Stimulated activated CD4-positive, alpha-beta T cell treated with anti-CD3 and anti-CD28 coated beads, Interleukin-15, amount 100 ng/mL, for 1 hour (primary cell): ENCODE data around the gene VMP1.
A peak's percentile ranks its signal among the peaks of the same experiment; 100 is the strongest.
"Not testable (repeated sequence)": the region's sequence is repeated elsewhere in the genome, so short reads cannot be mapped to it uniquely, and the experiment has no call there.

Experiments
- DNase-seq, 2 donors: peaks; one replicate each; pipeline ENCODE4 v3.0.0-alpha.2; 2020; ENCODE audit warnings: low read depth in 1 of 2, low spot score in 1 of 2

VMP1 gene

DNA sequence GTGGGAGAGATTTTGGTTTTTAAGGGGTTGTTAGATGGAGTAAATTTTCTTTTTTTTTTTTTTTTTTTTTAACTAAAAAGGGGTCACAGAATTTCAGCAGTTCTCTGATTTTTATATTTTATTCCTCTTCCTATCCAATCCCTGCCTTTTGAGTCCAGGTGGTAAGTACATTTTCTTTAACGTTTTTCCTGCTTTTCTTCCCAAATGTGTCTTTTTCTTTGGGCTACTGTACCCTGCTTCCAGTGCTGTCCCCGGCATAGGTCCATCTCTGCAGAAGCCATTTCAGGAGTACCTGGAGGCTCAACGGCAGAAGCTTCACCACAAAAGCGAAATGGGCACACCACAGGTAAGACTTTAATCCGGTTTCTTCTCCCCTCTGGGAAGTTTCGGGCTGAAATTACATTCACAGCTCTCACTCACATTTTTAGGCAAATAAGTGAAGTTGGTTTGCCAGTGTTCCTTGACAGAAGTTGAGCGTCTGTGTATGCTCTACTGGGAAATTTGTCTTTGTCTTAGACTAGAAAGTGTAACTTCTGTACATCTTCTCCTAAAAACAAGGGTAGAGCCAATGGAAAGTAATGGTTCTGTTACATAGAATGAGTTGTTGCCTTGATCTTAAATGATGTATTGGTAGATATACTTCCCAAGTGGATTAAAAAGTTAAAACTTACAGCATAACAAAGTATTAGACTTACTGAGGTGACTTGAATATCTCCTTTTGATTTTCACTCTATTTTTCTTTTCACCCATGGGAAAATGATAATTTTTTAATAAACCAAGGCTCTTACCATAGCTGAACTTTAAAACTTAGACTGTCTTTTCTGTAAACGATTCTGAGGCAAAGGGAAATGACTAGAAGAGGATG lies 130.8 kb downstream of the VMP1 start:
- no peak for DNase-seq

DNA sequence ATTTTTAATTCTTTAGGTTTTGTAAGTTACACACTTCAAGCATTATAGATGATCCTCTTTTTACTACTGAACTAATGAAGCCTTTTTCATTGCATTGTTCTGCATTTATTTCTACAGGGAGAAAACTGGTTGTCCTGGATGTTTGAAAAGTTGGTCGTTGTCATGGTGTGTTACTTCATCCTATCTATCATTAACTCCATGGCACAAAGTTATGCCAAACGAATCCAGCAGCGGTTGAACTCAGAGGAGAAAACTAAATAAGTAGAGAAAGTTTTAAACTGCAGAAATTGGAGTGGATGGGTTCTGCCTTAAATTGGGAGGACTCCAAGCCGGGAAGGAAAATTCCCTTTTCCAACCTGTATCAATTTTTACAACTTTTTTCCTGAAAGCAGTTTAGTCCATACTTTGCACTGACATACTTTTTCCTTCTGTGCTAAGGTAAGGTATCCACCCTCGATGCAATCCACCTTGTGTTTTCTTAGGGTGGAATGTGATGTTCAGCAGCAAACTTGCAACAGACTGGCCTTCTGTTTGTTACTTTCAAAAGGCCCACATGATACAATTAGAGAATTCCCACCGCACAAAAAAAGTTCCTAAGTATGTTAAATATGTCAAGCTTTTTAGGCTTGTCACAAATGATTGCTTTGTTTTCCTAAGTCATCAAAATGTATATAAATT lies 132.3 kb downstream of the VMP1 start:
- DNase-seq, result no peak

DNA sequence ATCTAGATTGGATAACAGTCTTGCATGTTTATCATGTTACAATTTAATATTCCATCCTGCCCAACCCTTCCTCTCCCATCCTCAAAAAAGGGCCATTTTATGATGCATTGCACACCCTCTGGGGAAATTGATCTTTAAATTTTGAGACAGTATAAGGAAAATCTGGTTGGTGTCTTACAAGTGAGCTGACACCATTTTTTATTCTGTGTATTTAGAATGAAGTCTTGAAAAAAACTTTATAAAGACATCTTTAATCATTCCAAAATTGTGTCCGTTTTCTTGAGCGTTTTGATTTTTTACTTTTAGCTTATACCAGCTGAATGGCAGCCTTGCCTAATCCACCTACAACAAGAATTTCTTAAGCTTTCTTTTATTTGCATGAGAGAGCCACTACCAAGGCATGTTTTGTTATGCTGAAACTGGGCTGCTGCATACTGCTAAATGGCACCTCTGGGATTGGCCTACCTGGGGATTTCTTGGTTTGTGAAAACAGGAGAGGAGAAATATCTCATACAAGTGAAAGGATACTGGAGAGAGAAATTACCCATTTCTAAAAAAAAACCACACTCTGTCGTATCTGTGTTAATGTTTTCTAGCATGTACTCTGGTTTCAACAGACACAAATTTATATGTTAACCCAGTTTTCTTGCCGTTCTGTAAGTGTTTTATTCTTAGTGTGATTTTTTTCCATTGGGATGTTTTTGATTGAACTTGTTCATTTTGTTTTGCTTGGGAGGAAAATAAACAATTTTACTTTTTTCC lies 133.1 kb downstream of the VMP1 start:
- DNase-seq, result no peak

DNA sequence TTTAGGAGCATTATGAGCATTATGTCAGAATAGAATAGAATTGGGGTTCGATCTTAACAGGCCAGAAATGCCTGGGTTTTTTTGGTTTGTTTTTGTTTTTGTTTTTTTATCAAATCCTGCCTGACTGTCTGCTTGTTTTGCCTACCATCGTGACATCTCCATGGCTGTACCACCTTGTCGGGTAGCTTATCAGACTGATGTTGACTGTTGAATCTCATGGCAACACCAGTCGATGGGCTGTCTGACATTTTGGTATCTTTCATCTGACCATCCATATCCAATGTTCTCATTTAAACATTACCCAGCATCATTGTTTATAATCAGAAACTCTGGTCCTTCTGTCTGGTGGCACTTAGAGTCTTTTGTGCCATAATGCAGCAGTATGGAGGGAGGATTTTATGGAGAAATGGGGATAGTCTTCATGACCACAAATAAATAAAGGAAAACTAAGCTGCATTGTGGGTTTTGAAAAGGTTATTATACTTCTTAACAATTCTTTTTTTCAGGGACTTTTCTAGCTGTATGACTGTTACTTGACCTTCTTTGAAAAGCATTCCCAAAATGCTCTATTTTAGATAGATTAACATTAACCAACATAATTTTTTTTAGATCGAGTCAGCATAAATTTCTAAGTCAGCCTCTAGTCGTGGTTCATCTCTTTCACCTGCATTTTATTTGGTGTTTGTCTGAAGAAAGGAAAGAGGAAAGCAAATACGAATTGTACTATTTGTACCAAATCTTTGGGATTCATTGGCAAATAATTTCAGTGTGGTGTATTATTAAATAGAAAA lies 133.8 kb downstream of the VMP1 start:
- DNase-seq, result not testable (repeated sequence)

DNA sequence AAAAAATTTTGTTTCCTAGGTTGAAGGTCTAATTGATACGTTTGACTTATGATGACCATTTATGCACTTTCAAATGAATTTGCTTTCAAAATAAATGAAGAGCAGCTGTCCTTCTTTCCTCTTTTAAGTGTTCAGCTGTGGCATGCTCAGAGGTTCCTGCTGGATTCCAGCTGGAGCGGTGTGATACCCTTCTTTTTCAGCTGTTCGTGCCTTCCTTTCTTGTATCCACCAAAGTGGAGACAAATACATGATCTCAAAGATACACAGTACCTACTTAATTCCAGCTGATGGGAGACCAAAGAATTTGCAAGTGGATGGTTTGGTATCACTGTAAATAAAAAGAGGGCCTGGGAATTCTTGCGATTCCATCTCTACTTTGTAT lies 134.4 kb downstream of the VMP1 start:
- not testable (repeated sequence) for DNase-seq

DNA sequence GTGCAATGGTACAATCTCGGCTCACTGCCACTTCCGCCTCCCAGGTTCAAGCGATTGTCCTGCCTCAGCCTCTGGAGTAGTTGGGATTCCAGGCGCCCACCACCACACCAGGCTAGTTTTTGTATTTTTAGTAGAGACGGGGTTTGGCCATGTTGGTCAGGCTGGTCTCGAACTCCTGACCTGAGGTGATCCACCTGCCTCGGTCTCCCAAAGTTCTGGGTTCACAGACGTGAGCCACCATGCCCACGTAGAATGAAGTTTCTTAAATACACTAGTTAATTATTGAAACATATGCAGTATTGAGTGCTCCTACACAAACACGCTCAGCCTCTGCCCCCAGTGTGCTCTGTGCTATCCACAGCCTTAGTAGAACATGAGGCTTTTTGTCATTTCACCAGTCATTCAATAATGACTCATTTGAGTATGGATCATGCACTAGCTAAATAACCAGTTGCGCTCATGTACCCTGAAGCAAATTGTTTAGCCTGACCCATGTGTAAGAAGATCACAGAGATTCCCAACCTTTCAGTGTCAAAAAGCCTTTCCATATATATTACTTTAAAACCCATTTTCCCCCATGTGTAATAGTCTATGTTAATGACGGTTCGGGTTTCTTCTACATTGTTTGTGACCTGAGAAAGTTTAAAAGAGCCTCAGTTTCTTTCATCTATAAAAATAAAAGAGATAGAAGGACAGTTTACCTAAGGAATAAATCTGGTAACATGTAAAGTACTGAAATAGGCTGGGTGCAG lies 135.6 kb downstream of the VMP1 start:
- DNase-seq, result peak; percentile 43 to 50

DNA sequence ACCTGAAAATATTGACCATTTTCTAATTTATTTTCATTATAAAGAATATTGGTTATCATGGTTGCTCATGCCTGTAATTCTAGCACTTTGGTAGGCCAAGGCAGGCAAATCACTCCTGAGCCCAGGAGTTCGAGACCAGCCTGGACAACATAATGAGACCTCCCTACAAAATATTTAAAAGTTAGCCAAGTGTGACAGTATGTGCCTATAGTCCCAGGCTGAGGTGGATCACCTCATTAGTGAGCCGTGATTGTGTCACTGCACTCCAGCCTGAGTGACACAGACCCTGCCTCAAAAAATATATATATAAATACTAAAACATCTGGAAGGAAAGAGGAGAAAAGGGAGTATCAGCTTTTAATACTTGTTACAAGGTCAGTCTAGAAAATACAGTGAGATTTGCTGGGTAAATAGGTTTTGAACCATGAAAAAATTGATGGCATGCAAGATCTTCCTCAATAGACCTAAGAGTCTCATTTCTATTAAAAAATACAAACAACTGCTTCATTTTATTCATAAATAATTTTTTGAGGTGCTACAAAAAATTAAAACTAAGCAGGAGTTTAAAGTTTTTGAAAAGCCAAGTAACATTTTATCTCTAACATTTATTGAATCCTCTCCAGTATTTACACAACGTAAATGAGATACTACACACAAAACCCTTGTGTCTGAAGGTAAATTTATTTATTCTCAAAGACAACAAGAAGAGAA lies 137.6 kb downstream of the VMP1 start:
- no peak for DNase-seq

DNA sequence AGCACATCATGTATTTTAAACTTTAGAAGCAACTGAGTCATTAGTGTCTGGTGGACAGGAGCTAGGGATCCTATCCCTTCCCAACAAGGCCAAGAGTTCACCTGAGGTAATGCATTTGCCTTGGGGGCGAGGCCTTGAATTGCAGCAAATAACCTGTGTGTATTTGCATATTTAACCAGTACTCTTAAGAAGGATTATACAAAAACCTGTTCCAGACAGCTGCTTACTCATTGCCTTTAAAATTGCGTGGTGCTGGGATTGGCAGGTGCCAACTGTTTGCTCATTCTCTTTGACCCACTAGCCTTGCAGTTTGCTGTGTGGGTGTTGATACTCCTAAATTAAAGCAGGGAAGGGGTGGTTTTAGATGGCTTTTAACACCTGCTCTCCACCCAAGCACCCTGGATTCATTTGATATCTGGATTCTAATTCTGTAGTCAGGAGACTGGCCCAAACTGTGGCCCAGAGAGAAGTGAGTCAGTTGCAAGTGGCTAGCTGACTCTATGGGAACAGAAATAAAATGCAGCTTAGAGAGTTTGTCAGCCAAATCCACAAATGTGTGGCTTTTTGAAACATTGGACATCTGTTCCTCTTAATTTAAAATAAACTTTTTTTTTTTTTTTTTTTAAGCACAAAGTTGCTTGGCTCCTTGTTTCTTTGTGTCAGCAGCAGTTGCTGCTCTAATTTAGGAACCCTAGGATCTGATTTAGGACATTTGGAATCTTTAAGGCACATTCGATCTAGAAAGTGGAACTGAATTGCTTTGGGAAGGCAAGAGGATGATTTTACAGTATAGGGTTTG lies 138.3 kb downstream of the VMP1 start:
- DNase-seq, result no peak

DNA sequence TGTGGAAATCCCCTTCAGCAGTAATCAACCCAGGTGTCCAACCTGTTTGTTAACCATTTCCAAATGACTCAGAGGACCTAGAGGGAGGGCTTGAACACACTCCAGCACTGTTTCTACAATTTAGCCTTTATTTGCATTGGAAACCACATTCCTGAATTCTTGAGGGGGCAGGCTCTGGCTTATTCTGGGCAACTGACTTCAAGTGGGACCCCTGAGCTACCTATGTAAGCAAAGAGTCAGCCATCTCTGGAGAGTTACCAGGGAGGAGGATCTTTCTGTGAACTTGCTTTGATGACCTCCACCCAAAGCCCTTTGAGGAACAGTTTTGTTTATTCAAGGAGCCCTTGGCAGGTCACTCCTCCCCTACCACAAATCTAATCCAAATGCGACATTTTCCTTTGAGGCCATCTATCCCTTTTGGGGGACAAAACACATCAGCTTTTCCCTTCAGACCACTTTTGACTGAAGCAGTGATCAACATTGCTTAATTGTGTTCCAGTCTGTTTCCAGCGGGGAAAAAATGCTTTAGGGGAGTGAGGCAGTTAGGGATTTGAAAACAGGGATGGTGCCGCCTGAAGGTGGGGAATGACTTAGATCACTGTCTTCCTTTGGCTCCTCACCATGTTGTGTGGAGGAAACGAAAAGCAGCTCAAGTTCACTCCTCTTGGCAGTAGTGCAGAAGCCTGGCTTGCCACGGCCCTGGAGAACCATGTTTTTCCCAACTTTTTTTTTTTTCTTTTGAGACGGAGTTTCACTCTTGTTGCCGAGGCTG lies 139.1 kb downstream of the VMP1 start:
- no peak for DNase-seq

DNA sequence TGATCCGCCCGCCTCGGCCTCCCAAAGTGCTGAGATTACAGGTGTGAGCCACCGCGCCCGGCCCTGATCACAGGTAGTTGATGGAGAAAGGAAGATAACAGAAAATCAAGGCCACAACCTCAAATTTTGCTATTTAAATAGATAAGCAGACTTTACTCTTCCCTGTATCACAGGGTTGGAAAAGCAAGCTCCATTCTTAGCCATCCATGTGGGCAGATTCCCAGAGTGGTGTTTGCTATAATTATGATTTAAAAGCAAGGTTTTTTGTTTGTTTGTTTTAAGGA lies 140.9 kb downstream of the VMP1 start:
- no peak for DNase-seq

DNA sequence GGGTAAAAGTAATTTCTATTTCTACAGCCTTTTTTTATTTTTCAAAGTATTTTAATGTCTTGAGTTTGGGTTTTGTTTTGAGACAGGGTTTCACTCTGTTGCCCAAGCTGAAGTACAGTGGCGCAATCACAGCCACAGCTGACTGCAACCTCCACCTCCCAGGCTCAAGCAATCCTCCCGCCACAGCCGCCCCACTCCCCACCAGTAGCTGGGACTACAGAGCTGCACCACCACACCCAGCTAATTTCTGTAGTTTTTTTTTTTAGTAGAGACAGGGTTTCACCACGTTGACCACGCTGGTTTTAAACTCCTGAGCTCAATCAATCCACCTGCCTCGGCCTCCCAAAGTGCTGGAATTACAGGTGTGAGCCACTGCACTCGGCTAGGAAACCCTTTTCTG lies 141.3 kb downstream of the VMP1 start:
- no peak for DNase-seq

DNA sequence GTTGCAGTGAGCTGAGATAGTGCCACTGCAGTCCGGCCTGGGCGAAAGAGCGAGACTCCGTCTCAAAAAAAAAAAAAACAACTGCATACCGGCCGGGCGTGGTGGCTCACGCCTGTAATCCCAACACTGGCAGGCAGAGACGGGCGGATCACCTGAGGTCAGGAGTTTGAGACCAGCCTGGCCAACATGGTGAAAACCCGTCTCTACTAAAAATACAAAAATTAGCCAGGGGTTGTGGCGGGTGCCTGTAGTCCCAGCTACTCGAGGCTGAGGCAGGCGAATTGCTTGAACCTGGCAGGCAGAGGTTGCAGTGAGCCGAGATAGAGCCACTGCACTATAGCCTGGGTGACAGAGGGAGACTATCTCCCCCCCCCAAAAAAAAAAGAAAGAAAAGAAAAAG lies 142.9 kb downstream of the VMP1 start:
- not testable (repeated sequence) for DNase-seq

DNA sequence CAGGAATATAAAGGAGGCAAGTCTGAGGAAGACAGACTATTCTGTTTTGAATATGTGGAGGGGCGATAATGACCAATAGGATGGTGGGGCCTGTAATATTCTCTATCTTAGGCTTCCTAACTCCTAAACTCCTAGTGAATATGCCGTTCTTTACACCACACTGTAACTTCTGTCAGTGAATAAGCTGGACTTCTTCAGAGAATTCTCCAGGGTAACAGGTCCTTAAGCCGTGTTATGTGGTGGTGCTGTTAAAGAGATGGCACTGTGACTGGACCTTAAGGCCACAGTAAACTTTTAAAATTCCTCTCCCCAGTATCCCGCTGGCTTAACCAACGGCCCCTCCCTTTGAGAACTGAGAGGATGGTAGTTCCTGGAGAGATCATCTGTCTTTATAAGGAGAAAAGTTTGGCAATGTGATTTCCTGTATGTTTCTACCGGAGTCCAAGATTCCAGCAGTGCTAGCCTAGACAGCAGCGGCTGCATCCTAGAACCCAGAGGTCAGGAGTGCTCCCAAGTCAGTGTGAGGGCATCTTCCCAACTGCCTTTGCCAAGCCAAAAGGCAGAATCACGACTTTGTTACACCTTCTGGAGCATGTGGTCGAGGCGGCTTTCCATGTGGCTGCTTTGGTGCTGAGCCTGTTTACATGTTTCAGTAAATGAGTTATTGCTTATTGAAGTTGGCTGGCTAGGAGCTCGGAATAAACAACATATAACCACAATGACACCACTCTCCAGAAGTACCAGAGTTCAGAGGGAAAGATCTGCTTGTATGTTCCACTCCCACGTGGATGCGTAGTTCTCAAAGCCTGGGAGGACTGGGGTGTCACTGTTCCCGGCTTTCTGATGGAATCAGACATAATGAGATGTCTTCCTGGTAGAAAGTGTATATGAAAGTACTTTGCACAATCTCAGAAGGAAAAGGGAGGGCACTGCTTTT lies 144.3 kb downstream of the VMP1 start:
- no peak for DNase-seq

DNA sequence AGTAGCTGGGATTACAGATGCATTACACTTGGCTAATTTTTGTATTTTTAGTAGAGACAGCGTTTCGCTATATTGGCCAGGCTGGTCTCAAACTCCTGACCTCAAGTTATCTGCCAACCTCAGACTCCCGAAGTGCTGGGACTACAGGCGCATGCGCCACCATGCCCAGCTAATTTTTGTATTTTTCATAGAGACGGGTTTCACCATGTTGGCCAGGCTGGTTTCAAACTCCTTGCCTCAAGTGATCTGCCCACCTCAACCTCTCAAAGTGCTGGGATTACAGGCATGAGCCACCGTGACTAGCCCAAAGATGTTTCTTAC lies 145.4 kb downstream of the VMP1 start:
- DNase-seq, result not testable (repeated sequence)

DNA sequence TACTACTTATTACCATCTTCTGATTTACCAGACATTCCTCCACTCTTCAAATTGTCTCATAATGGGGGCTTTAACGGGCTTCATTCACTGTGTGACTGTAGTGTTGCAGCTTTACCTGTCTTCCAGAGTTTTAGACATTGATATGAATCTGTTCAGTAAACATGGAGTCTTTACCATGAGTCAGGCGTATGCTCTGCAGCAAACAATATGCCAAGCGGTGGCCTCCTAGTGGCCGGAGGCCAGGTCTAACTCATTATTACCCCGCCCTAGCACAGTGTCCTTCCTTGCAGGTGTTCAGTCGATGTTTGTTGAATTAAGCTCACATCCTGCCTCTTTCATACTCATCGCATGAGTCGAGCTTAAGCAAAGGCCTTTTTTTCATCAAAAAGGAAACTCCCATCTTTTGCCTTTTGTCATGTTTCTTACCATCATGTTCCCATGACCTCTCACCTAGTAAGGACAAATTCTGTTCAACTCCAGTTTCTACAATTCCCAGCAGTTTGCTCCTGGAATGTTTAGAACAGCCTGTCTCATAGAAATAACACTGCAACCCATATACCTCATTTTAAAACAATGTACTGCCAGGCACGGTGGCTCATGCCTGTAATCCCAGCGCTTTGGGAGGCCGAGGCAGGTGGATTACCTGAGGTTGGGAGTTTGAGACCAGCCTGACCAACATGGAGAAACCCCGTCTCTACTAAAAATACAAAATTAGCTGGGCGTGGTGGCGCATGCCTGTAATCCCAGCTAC lies 145.9 kb downstream of the VMP1 start:
- DNase-seq, result no peak

DNA sequence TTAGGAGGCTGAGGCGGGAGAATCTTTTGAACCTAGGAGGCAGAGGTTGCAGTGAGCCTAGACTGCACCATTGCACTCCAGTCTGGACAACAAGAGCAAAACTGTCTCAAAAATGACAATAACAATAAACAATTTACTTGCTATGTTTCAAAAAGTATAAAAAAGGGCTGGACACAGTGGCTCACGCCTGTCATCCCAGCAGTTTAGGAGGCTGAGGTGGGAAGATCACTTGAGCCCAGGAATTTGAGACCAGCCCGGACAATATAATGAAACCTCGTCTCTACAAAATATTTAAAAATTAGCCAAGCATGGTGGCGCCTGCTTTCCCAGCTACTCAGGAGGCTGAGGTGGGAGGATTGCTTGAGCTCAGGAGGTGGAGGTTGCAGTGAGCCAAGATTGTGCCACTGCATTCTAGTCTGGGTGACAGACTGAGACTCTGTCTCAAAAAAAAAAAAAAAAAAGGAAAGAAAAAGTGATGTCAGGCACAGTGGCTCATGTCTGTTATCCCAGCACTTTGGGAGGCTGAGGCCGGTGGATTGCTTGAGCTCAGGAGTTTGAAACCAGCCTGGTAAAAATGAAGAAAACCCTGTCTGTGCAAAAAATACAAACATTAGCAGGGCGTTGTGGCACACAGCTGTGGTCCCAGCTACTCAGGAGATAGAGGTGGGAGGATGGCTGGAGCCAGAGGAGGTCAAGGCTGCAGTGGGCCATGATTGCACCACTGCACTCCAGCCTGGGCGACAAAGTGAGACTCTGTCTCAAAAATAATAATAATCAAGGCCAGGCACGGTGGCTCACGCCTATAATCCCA lies 146.7 kb downstream of the VMP1 start:
- DNase-seq, result not testable (repeated sequence)
